ENCODE measurements around the gene COX6B2. TPM values are rescaled to one million over a fixed set of nuclear protein-coding genes. Genes with fewer than 3 reads are reported as not detected.

COX6B2 gene
- total RNA-seq, 2 donors from 2014 or later: 0.75 to 0.84 TPM

- H3K4me1 ChIP-seq (ENCODE audit: control insufficient read depth, insufficient read depth, low read length): peaks cover 3% of the 10 kb centered on the region
These were observed 42.7 kb downstream of the COX6B2 start for GRCh38 chr19:55311797-55312196.

GRCh38 chr19:55311397-55311796 is 43.1 kb downstream of the COX6B2 start:
- no peak for TF ChIP-seq CTCF (conservative IDR thresholded peaks at IDR 0.05)
- peaks cover 36% of the 10 kb centered on the region for H3K36me3 Mint-ChIP-seq (ENCODE audit: low read depth)
- no peak overlapping the region for H3K4me3 Mint-ChIP-seq
- peaks cover 37% of the 10 kb centered on the region for H3K36me3 ChIP-seq (ENCODE audit: control insufficient read depth, insufficient read depth, low read length)
- no peaks in the 10 kb centered on the region for H3K27me3 Mint-ChIP-seq (ENCODE audit: insufficient read depth)
- no peak for DNase-seq
- H3K27me3 ChIP-seq (ENCODE audit: control insufficient read depth, insufficient read depth, low read length, poor library complexity, severe bottlenecking): no peaks in the 10 kb centered on the region
- H3K4me1 ChIP-seq (ENCODE audit: control insufficient read depth, insufficient read depth, low read length): peaks cover 3% of the 10 kb centered on the region
- H3K27ac ChIP-seq (ENCODE audit: low read depth, low read length): no peak overlapping the region
- H3K27ac Mint-ChIP-seq: no peak overlapping the region
- no peak overlapping the region for H3K9ac ChIP-seq (ENCODE audit: extremely low read depth, low read length, poor library complexity, severe bottlenecking)
- H3K9me3 ChIP-seq (ENCODE audit: control insufficient read depth, low read length): no peaks in the 10 kb centered on the region
- 86 to 88% methylated on average over 7 to 9 of the region's 9 CpGs for WGBS, 2 experiments (ENCODE audit: insufficient coverage in 1 of 2, insufficient read length in 1 of 2)
- H3K9me3 Mint-ChIP-seq: no peaks in the 10 kb centered on the region
- H3K4me1 Mint-ChIP-seq: peaks cover 3% of the 10 kb centered on the region
- no peak overlapping the region for H3K4me3 ChIP-seq (ENCODE audit: low read length)

More at GRCh38 chr19:55311797-55312196, 42.7 kb downstream of the COX6B2 start:
- H3K4me1 Mint-ChIP-seq: peaks cover 3% of the 10 kb centered on the region
- H3K4me3 Mint-ChIP-seq: no peak overlapping the region
- H3K27me3 ChIP-seq (ENCODE audit: control insufficient read depth, insufficient read depth, low read length, poor library complexity, severe bottlenecking): no peaks in the 10 kb centered on the region
- H3K9ac ChIP-seq (ENCODE audit: extremely low read depth, low read length, poor library complexity, severe bottlenecking): no peak overlapping the region
- no peaks in the 10 kb centered on the region for H3K27me3 Mint-ChIP-seq (ENCODE audit: insufficient read depth)
- H3K36me3 Mint-ChIP-seq (ENCODE audit: low read depth): peaks cover 32% of the 10 kb centered on the region
- no peak for TF ChIP-seq CTCF (conservative IDR thresholded peaks at IDR 0.05)
- H3K27ac Mint-ChIP-seq: no peak overlapping the region
- 94 to 100% methylated on average over 10 to 17 of the region's 18 CpGs for WGBS, 2 experiments (ENCODE audit: insufficient coverage in 1 of 2, insufficient read length in 1 of 2)
- no peaks in the 10 kb centered on the region for H3K9me3 Mint-ChIP-seq
- H3K4me3 ChIP-seq (ENCODE audit: low read length): no peak overlapping the region
- H3K9me3 ChIP-seq (ENCODE audit: control insufficient read depth, low read length): no peaks in the 10 kb centered on the region
- no peak overlapping the region for H3K27ac ChIP-seq (ENCODE audit: low read depth, low read length)
- peaks cover 33% of the 10 kb centered on the region for H3K36me3 ChIP-seq (ENCODE audit: control insufficient read depth, insufficient read depth, low read length)
- DNase-seq: no peak

GRCh38 chr19:55310498-55310897 is 44.0 kb downstream of the COX6B2 start:
- peaks cover 3% of the 10 kb centered on the region for H3K4me1 Mint-ChIP-seq
- no peak overlapping the region for H3K9ac ChIP-seq (ENCODE audit: extremely low read depth, low read length, poor library complexity, severe bottlenecking)
- no peak overlapping the region for H3K4me3 ChIP-seq (ENCODE audit: low read length)
- H3K36me3 Mint-ChIP-seq (ENCODE audit: low read depth): peaks cover 45% of the 10 kb centered on the region
- no peak overlapping the region for H3K27ac Mint-ChIP-seq
- no peak overlapping the region for H3K4me3 Mint-ChIP-seq
- H3K27ac ChIP-seq (ENCODE audit: low read depth, low read length): no peak overlapping the region
- peaks cover 3% of the 10 kb centered on the region for H3K4me1 ChIP-seq (ENCODE audit: control insufficient read depth, insufficient read depth, low read length)
- peaks cover 46% of the 10 kb centered on the region for H3K36me3 ChIP-seq (ENCODE audit: control insufficient read depth, insufficient read depth, low read length)
- no peak for DNase-seq
- H3K9me3 Mint-ChIP-seq: no peaks in the 10 kb centered on the region
- TF ChIP-seq CTCF (conservative IDR thresholded peaks at IDR 0.05): no peak
- H3K27me3 ChIP-seq (ENCODE audit: control insufficient read depth, insufficient read depth, low read length, poor library complexity, severe bottlenecking): no peaks in the 10 kb centered on the region
- H3K9me3 ChIP-seq (ENCODE audit: control insufficient read depth, low read length): no peaks in the 10 kb centered on the region
- no peaks in the 10 kb centered on the region for H3K27me3 Mint-ChIP-seq (ENCODE audit: insufficient read depth)
- 89 to 92% methylated on average over 6 to 7 of the region's 7 CpGs for WGBS, 2 experiments (ENCODE audit: insufficient coverage in 1 of 2, insufficient read length in 1 of 2)
